HFFc6 (cell line): ENCODE measurements around the gene WDR35. TPM values are rescaled to one million over a fixed set of nuclear protein-coding genes. Genes with fewer than 3 reads are reported as not detected.

ENCODE experiments used
- DNase-seq: peaks from one replicate; pipeline ENCODE4 v3.0.0-alpha.2; 2018
- H3K27ac Mint-ChIP-seq: 2 replicates; pipeline ENCODE4 v1.8.0; 2020; ENCODE audit warnings: mild to moderate bottlenecking, mixed read lengths
- H3K27me3 Mint-ChIP-seq: 2 replicates; pipeline ENCODE4 v1.8.0; 2021; ENCODE audit warnings: mild to moderate bottlenecking, moderate library complexity, mixed read lengths; ENCODE audit not compliant: insufficient read depth
- H3K36me3 Mint-ChIP-seq: 2 replicates; pipeline ENCODE4 v1.8.0; 2021; ENCODE audit warnings: low read depth, mixed read lengths
- H3K4me1 Mint-ChIP-seq: 2 replicates; pipeline ENCODE4 v1.8.0; 2020; ENCODE audit warnings: low read depth, mixed read lengths
- H3K4me3 Mint-ChIP-seq: 2 replicates; pipeline ENCODE4 v1.8.0; 2020; ENCODE audit warnings: mild to moderate bottlenecking, moderate library complexity, mixed read lengths
- H3K9me3 Mint-ChIP-seq: 2 replicates; pipeline ENCODE4 v1.8.0; 2020; ENCODE audit warnings: mild to moderate bottlenecking, mixed read lengths
- CTCF ChIP-seq: fragments of 200-600 bp; sonication (generic); IDR thresholded peaks from 2 replicates; pipeline ENCODE4 v1.5.0; 2021; ENCODE audit warnings: antibody characterized with exemption, mild to moderate bottlenecking
- total RNA-seq, 6 experiments: library from RNA; stranded (reverse); fragmentation: NEBNext Ultra II Directional; extraction: Animal tissue kit (Norgen Biotek cat#: 25700); gene quantifications; 2 replicates in 1 of 6; 3 replicates in 5 of 6; pipeline ENCODE4 v1.2.3, GENCODE V29; 2021

Gene WDR35
- total RNA-seq, 6 experiments from 2014 or later, result 4.5 to 5.4 (median 5.2) TPM

- Mint-ChIP-seq H3K4me1 (peaks cover 29% of the 10 kb centered on the region), H3K36me3 (peaks cover 89% of the 10 kb centered on the region), H3K4me3 (no peak overlapping the region), H3K27ac (no peak overlapping the region), H3K9me3 (no peaks in the 10 kb centered on the region; the same call in 1 of the 2 replicates), H3K27me3 (peaks cover 3% of the 10 kb centered on the region)
- no peak for TF ChIP-seq CTCF
- no peak for DNase-seq
These were observed 43.4 kb upstream of the WDR35 start for GRCh38 chr2:20033322-20033721.

- Mint-ChIP-seq H3K27me3 (no peaks in the 10 kb centered on the region), H3K4me1 (peaks cover 31% of the 10 kb centered on the region), H3K27ac (no peak overlapping the region), H3K4me3 (no peak overlapping the region), H3K36me3 (peaks cover 73% of the 10 kb centered on the region), H3K9me3 (no peaks in the 10 kb centered on the region; the same call in 1 of the 2 replicates)
- DNase-seq, result no peak
- TF ChIP-seq CTCF, result no peak
These were observed 40.3 kb upstream of the WDR35 start for GRCh38 chr2:20030224-20030623.

- H3K4me1 Mint-ChIP-seq, result peaks cover 44% of the 10 kb centered on the region
- no peak overlapping the region for H3K4me3 Mint-ChIP-seq
- H3K36me3 Mint-ChIP-seq, result peaks cover 73% of the 10 kb centered on the region
- no peak for DNase-seq
- H3K9me3 Mint-ChIP-seq, result peaks cover under 1% of the 10 kb centered on the region; the same call in 1 of the 2 replicates
- no peak for TF ChIP-seq CTCF
- no peaks in the 10 kb centered on the region for H3K27me3 Mint-ChIP-seq
- peak overlapping the region; percentile 61 for H3K27ac Mint-ChIP-seq
These were observed 38.0 kb upstream of the WDR35 start for GRCh38 chr2:20027705-20028434.

- Mint-ChIP-seq H3K4me3 (no peak overlapping the region), H3K27ac (peak overlapping the region; percentile 61), H3K36me3 (peaks cover 73% of the 10 kb centered on the region), H3K27me3 (no peaks in the 10 kb centered on the region), H3K9me3 (peaks cover 5% of the 10 kb centered on the region), H3K4me1 (peaks cover 44% of the 10 kb centered on the region)
- no peak for DNase-seq
- no peak for TF ChIP-seq CTCF
These were observed 37.4 kb upstream of the WDR35 start for GRCh38 chr2:20027260-20027677.

GRCh38 chr2:20025065-20025786 is 35.3 kb upstream of the WDR35 start:
- Mint-ChIP-seq H3K36me3 (peaks cover 70% of the 10 kb centered on the region), H3K27me3 (no peaks in the 10 kb centered on the region), H3K4me1 (peaks cover 44% of the 10 kb centered on the region), H3K4me3 (no peak overlapping the region), H3K27ac (peak overlapping the region; percentile 60; the same call in 1 of the 2 replicates), H3K9me3 (peaks cover 24% of the 10 kb centered on the region)
- peak; percentile 48 for DNase-seq
- TF ChIP-seq CTCF, result no peak
